HCT116 (cell line): ENCODE results near the gene RNF130. TPM values are rescaled to one million over a fixed set of nuclear protein-coding genes. Genes with fewer than 3 reads are reported as not detected.

Experiments used
- ATAC-seq: fragments of 200-7000 bp; cut with Tn5 transposase; 2 replicates; pipeline ENCODE4 v1.9.1; 2020; ENCODE audit warnings: mild to moderate bottlenecking, moderate library complexity
- BruUV-seq: library from RNA; stranded (reverse); fragments of 400-500 nt; replicated peaks from 2 replicates; lab custom pipeline; 2021; lab: Mats Ljungman, UMichigan
- CTCF ChIA-PET: fragments of 300-600 bp; sonication (Branson Sonifier 250); formaldehyde crosslinking; loops from one replicate; lab custom pipeline; 2021; ENCODE audit warnings: antibody characterized with exemption; lab: Charles Lee
- POLR2A ChIA-PET: fragments of 300-600, 350-600 bp; sonication (Branson Sonifier 250); formaldehyde crosslinking; loops from one replicate; lab custom pipeline; 2021; ENCODE audit warnings: antibody characterized with exemption; lab: Charles Lee
- RAD21 ChIA-PET, 2 experiments: fragments of 300-600 bp; sonication (Branson Sonifier 250); formaldehyde crosslinking; loops; one replicate each; lab custom pipeline; 2023; ENCODE audit warnings: low total read pairs in 2 of 2; ENCODE audit not compliant: uncharacterized antibody in 2 of 2, unreplicated experiment in 2 of 2, low non-redundant PET in 1 of 2; lab: Charles Lee
- DNase-seq: peaks from one replicate; pipeline ENCODE4 v3.0.0-alpha.2; 2010; ENCODE audit warnings: low read depth, low spot score
- H2AFZ ChIP-seq: fragments of 200-600 bp; shearing (Covaris generic), sonication (generic); 2 replicates; pipeline ENCODE4 v1.6.1; 2017; ENCODE audit warnings: low read depth, mixed run types, mixed read lengths, antibody characterized with exemption, low read length; ENCODE audit not compliant: poor library complexity, severe bottlenecking
- H3K27ac ChIP-seq: 2 replicates; pipeline ENCODE4 v1.5.1; 2012; ENCODE audit warnings: low read depth, low read length
- H3K27me3 ChIP-seq: fragments of 200-600 bp; sonication (generic); 2 replicates; pipeline ENCODE4 v1.6.1; 2016; ENCODE audit warnings: mixed run types, low read length, mixed read lengths; ENCODE audit not compliant: insufficient read depth
- H3K36me3 ChIP-seq, 2 experiments: fragments of 200-500 bp in 1 of 2; fragments of 200-600 bp in 1 of 2; sonication (Bioruptor generic) in 1 of 2; sonication (generic) in 1 of 2; 2 replicates each; pipeline versions ENCODE4 v1.5.1 to v1.6.1; 2014 to 2016; ENCODE audit warnings: low read length in 2 of 2, inconsistent platforms in 1 of 2, mixed read lengths in 1 of 2, mixed run types in 1 of 2; ENCODE audit not compliant: insufficient read depth in 2 of 2, control insufficient read depth in 1 of 2
- H3K4me1 ChIP-seq, 2 experiments: fragments of 200-600 bp in 1 of 2; sonication (generic) in 1 of 2; 2 replicates each; pipeline versions ENCODE4 v1.5.1 to v1.6.1; 2012 to 2017; ENCODE audit warnings: low read length in 2 of 2, inconsistent platforms in 1 of 2, mild to moderate bottlenecking in 1 of 2, mixed read lengths in 1 of 2, mixed run types in 1 of 2, moderate library complexity in 1 of 2; ENCODE audit not compliant: insufficient read depth in 2 of 2, control insufficient read depth in 1 of 2
- H3K4me2 ChIP-seq: fragments of 200-600 bp; sonication (generic); 2 replicates; pipeline ENCODE4 v1.6.1; 2017; ENCODE audit warnings: mixed run types, low read length, mixed read lengths
- H3K4me3 ChIP-seq, 2 experiments: fragments of 200-600 bp in 1 of 2; sonication (generic) in 1 of 2; replicated peaks in 1 of 2; 2 replicates each; pipeline ENCODE4 v1.5.1; 2011 to 2016; ENCODE audit warnings: low read length in 2 of 2, control low read depth in 1 of 2, low read depth in 1 of 2, mild to moderate bottlenecking in 1 of 2, mixed read lengths in 1 of 2, mixed run types in 1 of 2
- H3K79me2 ChIP-seq: fragments of 200-600 bp; sonication (generic); 2 replicates; pipeline ENCODE4 v1.6.1; 2017; ENCODE audit warnings: mild to moderate bottlenecking, mixed run types, low read length, moderate library complexity, mixed read lengths; ENCODE audit not compliant: insufficient read depth
- H3K9ac ChIP-seq: fragments of 200-600 bp; sonication (generic); 2 replicates; pipeline ENCODE4 v1.6.1; 2016; ENCODE audit warnings: low read length, mixed read lengths
- H3K9me2 ChIP-seq: fragments of 200-600 bp; sonication (generic), shearing (Covaris generic); 2 replicates; pipeline ENCODE4 v1.6.1; 2017; ENCODE audit warnings: mixed run types, mild to moderate bottlenecking, moderate library complexity; ENCODE audit not compliant: insufficient read depth
- H3K9me3 ChIP-seq, 2 experiments: fragments of 200-500 bp in 1 of 2; fragments of 200-600 bp in 1 of 2; sonication (Bioruptor generic) in 1 of 2; sonication (generic) in 1 of 2; 2 replicates each; pipeline ENCODE4 v1.6.1; 2014 to 2017; ENCODE audit warnings: low read length in 2 of 2, mixed read lengths in 2 of 2, inconsistent platforms in 1 of 2, low read depth in 1 of 2, mild to moderate bottlenecking in 1 of 2, mixed run types in 1 of 2, moderate library complexity in 1 of 2; ENCODE audit not compliant: control insufficient read depth in 1 of 2, insufficient read depth in 1 of 2
- H4K20me1 ChIP-seq: fragments of 200-600 bp; sonication (generic), shearing (Covaris generic); 2 replicates; pipeline ENCODE4 v1.6.1; 2017; ENCODE audit warnings: mixed run types, mild to moderate bottlenecking, moderate library complexity; ENCODE audit not compliant: insufficient read depth
- CBX3 ChIP-seq: IDR thresholded peaks from 2 replicates; pipeline ENCODE4 v1.6.1; 2012; ENCODE audit warnings: low read depth
- EZH2 ChIP-seq: fragments of 200-600 bp; sonication (generic); IDR thresholded peaks from 2 replicates; pipeline ENCODE4 v1.6.1; 2017; ENCODE audit warnings: antibody characterized with exemption, mixed run types
- EZH2phosphoT487 ChIP-seq: fragments of 200-600 bp; IDR thresholded peaks from 2 replicates; pipeline ENCODE4 v1.6.1; 2018; ENCODE audit warnings: antibody characterized with exemption, borderline replicate concordance
- FOSL1 ChIP-seq: IDR thresholded peaks from 2 replicates; pipeline ENCODE4 v1.6.1; 2012; ENCODE audit warnings: low read depth
- JUND ChIP-seq: IDR thresholded peaks from 2 replicates; pipeline ENCODE4 v1.6.1; 2012
- POLR2A ChIP-seq: IDR thresholded peaks from 2 replicates; pipeline ENCODE4 v1.7.0; 2011; ENCODE audit warnings: borderline replicate concordance; ENCODE audit not compliant: insufficient read depth, insufficient read length; ENCODE audit errors: extremely low read depth
- POLR2AphosphoS5 ChIP-seq: IDR thresholded peaks from 2 replicates; pipeline ENCODE4 v1.6.1; 2011; ENCODE audit warnings: mild to moderate bottlenecking, low read depth, low read length, moderate library complexity
- RAD21 ChIP-seq: IDR thresholded peaks from 2 replicates; pipeline ENCODE4 v1.6.1; 2012; ENCODE audit warnings: low read depth, mild to moderate bottlenecking
- REST ChIP-seq: IDR thresholded peaks from 2 replicates; pipeline ENCODE4 v1.6.1; 2012; ENCODE audit warnings: low read depth
- SIN3A ChIP-seq: IDR thresholded peaks from 2 replicates; pipeline ENCODE4 v1.6.1; 2012; ENCODE audit warnings: low read depth
- SRF ChIP-seq: IDR thresholded peaks from 2 replicates; pipeline ENCODE4 v1.6.1; 2012; ENCODE audit warnings: low read depth
- YY1 ChIP-seq: IDR thresholded peaks from 2 replicates; pipeline ENCODE4 v1.6.1; 2011; ENCODE audit warnings: low read length, low read depth, moderate library complexity, mild to moderate bottlenecking; ENCODE audit not compliant: insufficient replicate concordance; ENCODE audit errors: extremely low read depth
- ZFX ChIP-seq: fragments of 450-650 bp; IDR thresholded peaks from 2 replicates; pipeline ENCODE4 v1.6.1; 2017
- intact Hi-C: fragments of 100-400 bp; cut with micrococcal nuclease; formaldehyde crosslinking; loops from 2 replicates; pipeline ENCODE4 v1.10.0; 2022
- total RNA-seq: library from RNA; stranded (reverse); gene quantifications from one replicate; pipeline ENCODE4 v1.2.1, GENCODE V29; 2021; ENCODE audit not compliant: unreplicated experiment
- TF ChIP-seq, protein P1 (sequence below): IDR thresholded peaks from 2 replicates; pipeline ENCODE4 v1.6.1; 2012

RNF130 gene
- total RNA-seq, 1 experiment from 2014 or later: 34.9 TPM

DNA sequence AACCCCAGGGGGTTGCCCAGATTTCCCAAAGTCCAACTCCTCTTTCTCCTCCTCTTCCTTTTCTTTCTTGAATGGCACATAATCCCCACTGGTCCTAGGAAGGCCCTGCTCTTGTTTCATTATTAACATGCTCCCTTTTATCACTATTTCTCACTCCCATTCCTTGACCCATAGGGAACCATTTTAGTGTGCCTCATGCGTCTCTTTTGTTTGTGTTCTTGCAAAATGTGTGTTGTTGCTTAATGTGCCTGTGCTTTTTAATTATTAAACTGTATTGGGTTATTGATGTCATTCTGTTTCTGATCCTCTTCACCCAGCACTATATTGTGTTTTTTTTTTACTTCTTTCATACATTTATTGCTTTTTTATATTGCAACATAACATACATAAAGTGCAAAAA is 4.1 kb upstream of the RNF130 start:
- peaks cover 0 to 11% of the 10 kb centered on the region in 2 experiments; a peak in 1 of 4 replicates for H3K4me1 ChIP-seq
- no peak overlapping the region for H3K9ac ChIP-seq
- intact Hi-C loops: no loop called here
- H3K9me3 ChIP-seq: peaks cover 0 to 7% of the 10 kb centered on the region in 2 experiments; a peak in 1 of 4 replicates
- H3K9me2 ChIP-seq: no peaks in the 10 kb centered on the region
- H3K4me2 ChIP-seq: no peak overlapping the region
- H3K27ac ChIP-seq: no peak overlapping the region
- no peaks in the 10 kb centered on the region for H3K27me3 ChIP-seq
- ATAC-seq: no peak
- CTCF ChIA-PET: no interaction called here
- TF ChIP-seq POLR2AphosphoS5 (no peak), SIN3A (no peak), EZH2 (no peak), REST (no peak), POLR2A (no peak), RAD21 (no peak), FOSL1 (no peak), EZH2phosphoT487 (no peak), SRF (no peak), CBX3 (no peak), JUND (no peak), YY1 (no peak), ZFX (no peak)
- TF ChIP-seq, protein P1, sequence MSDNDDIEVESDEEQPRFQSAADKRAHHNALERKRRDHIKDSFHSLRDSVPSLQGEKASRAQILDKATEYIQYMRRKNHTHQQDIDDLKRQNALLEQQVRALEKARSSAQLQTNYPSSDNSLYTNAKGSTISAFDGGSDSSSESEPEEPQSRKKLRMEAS: no peak
- TF ChIP-seq, all 23 proteins: peak for 0
- no peak overlapping the region for H3K4me3 ChIP-seq
- POLR2A ChIA-PET: no interaction called here
- H3K36me3 ChIP-seq: no peaks in the 10 kb centered on the region
- H3K79me2 ChIP-seq: peaks cover 4% of the 10 kb centered on the region; the same call in 1 of the 2 replicates
- RAD21 ChIA-PET: no interaction called here
- BruUV-seq: no TSS peak
- H2AFZ ChIP-seq: no peak overlapping the region
- no peaks in the 10 kb centered on the region for H4K20me1 ChIP-seq
- no peak for DNase-seq
